Fibroblast of villous mesenchyme (primary cell): ENCODE results near the gene CD40. TPM values are rescaled to one million over a fixed set of nuclear protein-coding genes. Genes with fewer than 3 reads are reported as not detected.

Source experiments
- DNase-seq: peaks from one replicate; pipeline ENCODE4 v3.0.0-alpha.2; 2010; ENCODE audit warnings: low read depth
- H3K4me3 ChIP-seq: 2 replicates; pipeline ENCODE4 v1.5.1; 2011; ENCODE audit warnings: low read depth, mild to moderate bottlenecking, low read length
- total RNA-seq: library from RNA; depleted of rRNA; stranded (reverse); fragments of >200 nt; gene quantifications from 2 replicates; pipeline ENCODE4 v1.2.3, GENCODE V29; 2012
- TF ChIP-seq, protein P1 (sequence below): IDR thresholded peaks from 2 replicates; pipeline ENCODE4 v1.5.1; 2012; ENCODE audit warnings: low read depth, mild to moderate bottlenecking, low read length; ENCODE audit not compliant: insufficient read depth

The CD40 gene
- total RNA-seq, 1 donor = 0.43 TPM

DNA sequence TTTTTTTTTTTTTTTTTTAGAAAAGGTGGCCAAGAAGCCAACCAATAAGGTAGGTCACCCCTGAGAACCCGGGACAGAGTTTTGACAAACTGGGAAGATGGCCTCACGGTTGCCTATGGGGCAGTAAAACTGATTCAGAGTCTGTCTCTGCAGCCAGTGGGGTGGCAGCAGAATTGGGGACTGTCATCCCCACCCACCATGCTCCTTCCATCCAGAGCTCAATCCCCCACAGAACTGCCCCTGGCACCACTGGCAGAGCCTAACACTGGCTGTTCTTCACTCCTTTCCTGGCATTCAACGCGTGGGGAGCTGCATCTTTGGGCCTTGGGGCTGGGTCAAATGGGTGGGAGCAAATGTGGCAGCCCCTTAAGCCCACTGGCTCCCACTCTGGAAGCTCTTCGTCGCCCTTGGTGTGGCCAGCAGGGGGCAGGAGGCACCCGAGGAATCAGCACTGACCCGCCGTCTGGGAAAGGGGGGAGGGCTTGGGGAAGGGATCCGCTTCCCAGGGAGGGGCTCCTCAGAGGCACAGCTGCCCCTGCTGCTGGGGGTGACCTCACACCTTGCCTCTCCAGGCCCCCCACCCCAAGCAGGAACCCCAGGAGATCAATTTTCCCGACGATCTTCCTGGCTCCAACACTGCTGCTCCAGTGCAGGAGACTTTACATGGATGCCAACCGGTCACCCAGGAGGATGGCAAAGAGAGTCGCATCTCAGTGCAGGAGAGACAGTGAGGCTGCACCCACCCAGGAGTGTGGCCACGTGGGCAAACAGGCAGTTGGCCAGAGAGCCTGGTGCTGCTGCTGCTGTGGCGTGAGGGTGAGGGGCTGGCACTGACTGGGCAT lies 10.4 kb downstream of the CD40 start:
- TF ChIP-seq, protein P1, sequence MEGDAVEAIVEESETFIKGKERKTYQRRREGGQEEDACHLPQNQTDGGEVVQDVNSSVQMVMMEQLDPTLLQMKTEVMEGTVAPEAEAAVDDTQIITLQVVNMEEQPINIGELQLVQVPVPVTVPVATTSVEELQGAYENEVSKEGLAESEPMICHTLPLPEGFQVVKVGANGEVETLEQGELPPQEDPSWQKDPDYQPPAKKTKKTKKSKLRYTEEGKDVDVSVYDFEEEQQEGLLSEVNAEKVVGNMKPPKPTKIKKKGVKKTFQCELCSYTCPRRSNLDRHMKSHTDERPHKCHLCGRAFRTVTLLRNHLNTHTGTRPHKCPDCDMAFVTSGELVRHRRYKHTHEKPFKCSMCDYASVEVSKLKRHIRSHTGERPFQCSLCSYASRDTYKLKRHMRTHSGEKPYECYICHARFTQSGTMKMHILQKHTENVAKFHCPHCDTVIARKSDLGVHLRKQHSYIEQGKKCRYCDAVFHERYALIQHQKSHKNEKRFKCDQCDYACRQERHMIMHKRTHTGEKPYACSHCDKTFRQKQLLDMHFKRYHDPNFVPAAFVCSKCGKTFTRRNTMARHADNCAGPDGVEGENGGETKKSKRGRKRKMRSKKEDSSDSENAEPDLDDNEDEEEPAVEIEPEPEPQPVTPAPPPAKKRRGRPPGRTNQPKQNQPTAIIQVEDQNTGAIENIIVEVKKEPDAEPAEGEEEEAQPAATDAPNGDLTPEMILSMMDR = peak; percentile 53
- H3K4me3 ChIP-seq = no peak overlapping the region
- DNase-seq = no peak

DNA sequence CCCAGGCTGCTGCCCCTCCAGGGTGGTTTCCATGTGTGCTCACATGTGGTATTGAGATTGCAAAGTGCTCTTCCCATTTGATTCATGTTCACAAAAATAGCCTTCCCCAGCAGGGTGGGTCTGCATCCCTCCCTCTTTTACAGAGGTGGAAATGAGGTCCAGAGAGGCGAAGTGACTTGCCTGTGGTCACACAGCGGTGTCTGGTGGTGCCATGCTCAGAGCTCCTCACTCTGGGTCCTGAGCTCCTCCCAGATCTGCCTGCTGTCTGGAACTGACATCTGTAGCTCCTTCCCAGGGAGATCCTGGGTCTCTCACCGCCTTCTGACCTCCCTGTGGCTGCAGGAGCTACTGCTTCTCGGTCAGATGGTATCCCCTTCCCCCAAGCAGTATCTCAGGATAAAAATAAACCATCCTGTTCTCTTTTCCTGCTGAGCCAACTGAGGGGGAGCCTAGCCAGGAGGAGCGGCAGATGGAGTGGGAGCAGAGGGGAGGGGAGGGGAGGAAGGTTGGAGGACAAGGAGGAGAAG lies 11.9 kb downstream of the CD40 start:
- no peak overlapping the region for H3K4me3 ChIP-seq
- DNase-seq = no peak
- TF ChIP-seq, protein P1 = no peak

DNA sequence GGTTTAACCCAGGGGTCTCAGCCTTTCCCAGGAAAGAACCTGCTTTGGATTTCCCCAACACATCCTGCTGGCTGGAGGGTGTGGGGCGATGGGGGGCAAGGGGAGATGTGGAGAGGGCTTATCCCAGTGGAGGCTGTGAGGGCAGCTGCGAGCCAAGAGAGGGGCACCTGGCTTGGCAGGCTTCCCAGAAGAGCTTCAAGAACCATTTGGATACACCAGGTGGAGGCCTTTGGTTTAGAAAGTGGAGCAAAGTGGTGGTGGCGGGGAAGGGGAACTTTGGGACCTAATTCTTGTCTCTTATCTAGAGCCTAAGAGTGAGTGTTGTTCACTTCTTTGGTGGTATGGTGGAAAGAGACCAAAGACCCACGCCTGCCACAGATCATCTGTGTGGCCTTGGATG lies 12.4 kb downstream of the CD40 start:
- TF ChIP-seq, protein P1 = no peak
- H3K4me3 ChIP-seq = no peak overlapping the region
- DNase-seq = no peak

DNA sequence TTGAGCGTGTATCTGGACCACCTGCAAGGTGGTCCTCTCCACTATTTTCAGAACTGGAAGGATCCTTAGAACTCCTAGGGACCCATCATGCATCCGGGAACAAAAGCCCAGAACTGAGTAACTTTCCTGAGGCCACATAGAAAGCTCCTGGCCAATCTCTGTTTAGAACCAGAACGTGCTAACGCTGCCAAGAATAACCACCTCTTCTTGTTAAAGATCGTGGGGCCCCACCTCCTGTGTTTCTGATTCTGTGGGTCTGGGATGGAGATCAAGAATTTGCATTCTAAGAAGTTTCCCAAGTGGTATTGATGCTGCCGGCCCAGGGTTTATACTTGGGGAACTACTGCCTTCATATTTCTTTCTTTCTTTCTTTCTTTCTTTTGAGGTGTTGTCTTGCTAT lies 13.3 kb downstream of the CD40 start:
- TF ChIP-seq, protein P1 = no peak
- no peak overlapping the region for H3K4me3 ChIP-seq
- DNase-seq = no peak

DNA sequence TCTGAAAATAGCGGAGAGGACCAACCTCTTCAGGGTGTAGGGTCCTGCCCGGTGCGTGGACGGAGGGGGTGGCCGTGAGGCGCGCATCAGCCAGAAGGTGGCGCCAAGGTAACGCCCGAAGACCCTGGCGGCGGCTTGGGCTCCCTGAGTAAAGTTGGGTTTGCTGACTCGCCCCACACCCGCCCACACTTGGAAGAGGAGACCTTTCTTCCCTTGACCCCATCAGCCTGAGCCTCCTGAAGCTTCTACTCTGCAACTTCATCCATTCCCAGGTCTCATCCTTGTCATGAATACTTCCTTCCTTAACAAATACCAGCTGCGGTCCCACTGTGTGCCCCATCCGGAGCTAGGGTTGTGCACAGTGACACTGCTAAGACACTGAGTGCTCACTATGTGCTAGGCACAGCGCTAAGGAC lies 14.6 kb downstream of the CD40 start:
- no peak overlapping the region for H3K4me3 ChIP-seq
- TF ChIP-seq, protein P1 = peak; percentile 82
- peak; percentile 52 for DNase-seq

DNA sequence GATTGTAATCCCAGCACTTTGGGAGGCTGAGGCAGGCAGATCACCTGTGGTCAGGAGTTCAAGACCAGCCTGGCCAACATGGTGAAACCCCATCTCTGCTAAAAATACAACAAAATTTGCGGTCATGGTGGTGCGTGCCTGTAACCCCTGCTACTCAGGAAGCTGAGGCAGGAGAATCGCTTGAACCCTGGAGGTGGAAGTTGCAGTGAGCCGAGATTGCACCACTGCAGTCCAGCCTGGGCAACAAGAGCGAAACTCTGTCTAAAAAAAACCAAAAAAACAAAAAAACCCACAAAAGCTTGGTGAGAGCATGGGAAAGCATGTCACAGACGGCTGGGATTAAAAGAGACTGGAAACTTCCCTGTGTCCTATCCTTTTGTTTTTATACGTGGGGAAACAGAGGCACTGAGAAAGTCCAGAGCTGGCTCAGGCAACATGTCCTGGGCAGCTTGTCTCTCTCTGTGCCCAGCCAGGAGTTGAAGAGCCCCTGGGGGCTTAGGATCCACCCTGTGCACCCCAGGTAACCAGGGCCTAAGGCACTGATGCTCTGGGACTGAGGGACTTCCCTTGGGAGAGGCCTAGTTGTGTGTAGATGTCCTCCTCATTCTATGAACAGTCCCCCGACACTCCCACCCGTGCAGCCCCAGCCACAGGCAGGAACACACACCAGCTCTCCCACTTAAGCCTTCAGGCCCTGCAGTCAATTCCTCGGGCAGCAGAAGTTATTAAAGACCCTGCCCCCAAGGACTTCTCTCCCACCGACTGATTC lies 16.0 kb downstream of the CD40 start:
- TF ChIP-seq, protein P1 = no peak
- no peak for DNase-seq
- no peak overlapping the region for H3K4me3 ChIP-seq
